Natural killer cell (primary cell): Measurements from ENCODE around the gene IFITM5. TPM values are rescaled to one million over a fixed set of nuclear protein-coding genes. Genes with fewer than 3 reads are reported as not detected.

Experiments
- ATAC-seq, 3 donors: fragments of 150-1000 bp in 2 of 3; fragments of 200-7000 bp in 1 of 3; cut with Tn5 transposase; 1 replicate in 1 of 3; 2 replicates in 2 of 3; pipeline ENCODE4 v1.10.0; 2021; ENCODE audit warnings: mild to moderate bottlenecking in 2 of 3, moderate library complexity in 2 of 3
- DNase-seq, 2 donors: peaks; one replicate each; pipeline versions ENCODE4 v3.0.0 to v3.0.0-alpha.2; 2013 to 2021; ENCODE audit warnings: mixed read lengths in 1 of 2
- H3K27ac ChIP-seq: one replicate; pipeline ENCODE4 v1.5.1; 2013; ENCODE audit warnings: mild to moderate bottlenecking, low read length
- H3K27me3 ChIP-seq: one replicate; pipeline ENCODE4 v1.6.1; 2013; ENCODE audit warnings: low read length; ENCODE audit not compliant: control insufficient read depth, insufficient read depth
- H3K36me3 ChIP-seq: one replicate; pipeline ENCODE4 v1.6.1; 2013; ENCODE audit warnings: low read length; ENCODE audit not compliant: control insufficient read depth, insufficient read depth
- H3K4me1 ChIP-seq: one replicate; pipeline ENCODE4 v1.6.1; 2013; ENCODE audit warnings: low read length; ENCODE audit not compliant: control insufficient read depth, insufficient read depth
- H3K4me3 ChIP-seq: one replicate; pipeline ENCODE4 v1.5.1; 2013; ENCODE audit warnings: low read length
- H3K9me3 ChIP-seq: one replicate; pipeline ENCODE4 v1.6.1; 2013; ENCODE audit warnings: low read length; ENCODE audit not compliant: control insufficient read depth, insufficient read depth
- H3K27ac Mint-ChIP-seq, 2 donors: one replicate each; pipeline ENCODE4 v1.8.0; 2022; ENCODE audit warnings: mild to moderate bottlenecking in 2 of 2, mixed read lengths in 2 of 2, moderate library complexity in 1 of 2
- H3K27me3 Mint-ChIP-seq, 2 donors: one replicate each; pipeline ENCODE4 v1.8.0; 2022; ENCODE audit warnings: low read depth in 2 of 2, mixed read lengths in 2 of 2
- H3K36me3 Mint-ChIP-seq: one replicate; pipeline ENCODE4 v1.8.0; 2022; ENCODE audit warnings: mixed read lengths
- H3K4me1 Mint-ChIP-seq, 2 donors: one replicate each; pipeline ENCODE4 v1.8.0; 2022; ENCODE audit warnings: mixed read lengths in 2 of 2
- H3K4me3 Mint-ChIP-seq: one replicate; pipeline ENCODE4 v1.8.0; 2022; ENCODE audit warnings: mild to moderate bottlenecking, moderate library complexity, mixed read lengths
- H3K9me3 Mint-ChIP-seq, 2 donors: one replicate each; pipeline ENCODE4 v1.8.0; 2022; ENCODE audit warnings: mixed read lengths in 2 of 2
- WGBS: methylation state at CpG from one replicate; pipeline ENCODE4 v1.1.7; 2013; ENCODE audit warnings: missing lambda C conversion rate; ENCODE audit not compliant: insufficient coverage; 5-methylcytosine and 5-hydroxymethylcytosine counted together
- intact Hi-C: fragments of 100-400 bp; cut with micrococcal nuclease; formaldehyde crosslinking; loops from one replicate; pipeline ENCODE4 v1.14.2; 2022
- total RNA-seq, 4 donors: library from RNA; stranded (reverse); fragments of 120-200 nt in 1 of 4; gene quantifications; one replicate each; pipeline versions ENCODE4 v1.2.3 to v1.2.4, GENCODE V29; 2013 to 2022
- TF ChIP-seq, protein P1 (sequence below): fragments of 200-600 bp; IDR thresholded peaks from one replicate; pipeline ENCODE4 v1.8.0; 2022; ENCODE audit warnings: antibody characterized with exemption

IFITM5 gene
- total RNA-seq, 3 donors from 2014 or later (not counting 1 experiment from before 2014, with no cell fraction given) = not detected

DNA sequence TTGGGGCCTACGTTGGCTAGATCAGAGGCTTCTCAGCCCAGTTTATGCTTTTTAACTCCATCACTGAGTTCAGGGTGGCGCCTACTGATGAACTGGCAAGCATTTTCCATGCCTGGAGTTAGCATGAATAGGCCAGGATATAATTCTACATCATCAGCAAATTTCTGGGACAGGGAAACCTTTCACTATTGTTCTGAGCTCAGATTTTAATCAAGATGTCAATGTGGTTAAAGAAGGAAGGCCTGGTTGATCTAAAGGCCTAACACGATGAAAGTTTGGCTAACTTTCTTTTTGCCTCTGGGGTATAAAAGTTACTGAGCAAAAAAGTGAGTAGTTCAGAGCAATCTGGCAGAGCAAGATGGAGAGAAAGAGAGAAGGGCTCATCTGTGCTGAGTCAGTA lies 43.0 kb upstream of the IFITM5 start:
- Mint-ChIP-seq H3K4me3 (no peak overlapping the region), H3K9me3 (no peaks in the 10 kb centered on the region), H3K27ac (peak overlapping the region; percentile 2 to 21), H3K4me1 (peaks cover 24 to 30% of the 10 kb centered on the region in 2 donors), H3K36me3 (no peaks in the 10 kb centered on the region), H3K27me3 (no peaks in the 10 kb centered on the region)
- TF ChIP-seq, protein P1, sequence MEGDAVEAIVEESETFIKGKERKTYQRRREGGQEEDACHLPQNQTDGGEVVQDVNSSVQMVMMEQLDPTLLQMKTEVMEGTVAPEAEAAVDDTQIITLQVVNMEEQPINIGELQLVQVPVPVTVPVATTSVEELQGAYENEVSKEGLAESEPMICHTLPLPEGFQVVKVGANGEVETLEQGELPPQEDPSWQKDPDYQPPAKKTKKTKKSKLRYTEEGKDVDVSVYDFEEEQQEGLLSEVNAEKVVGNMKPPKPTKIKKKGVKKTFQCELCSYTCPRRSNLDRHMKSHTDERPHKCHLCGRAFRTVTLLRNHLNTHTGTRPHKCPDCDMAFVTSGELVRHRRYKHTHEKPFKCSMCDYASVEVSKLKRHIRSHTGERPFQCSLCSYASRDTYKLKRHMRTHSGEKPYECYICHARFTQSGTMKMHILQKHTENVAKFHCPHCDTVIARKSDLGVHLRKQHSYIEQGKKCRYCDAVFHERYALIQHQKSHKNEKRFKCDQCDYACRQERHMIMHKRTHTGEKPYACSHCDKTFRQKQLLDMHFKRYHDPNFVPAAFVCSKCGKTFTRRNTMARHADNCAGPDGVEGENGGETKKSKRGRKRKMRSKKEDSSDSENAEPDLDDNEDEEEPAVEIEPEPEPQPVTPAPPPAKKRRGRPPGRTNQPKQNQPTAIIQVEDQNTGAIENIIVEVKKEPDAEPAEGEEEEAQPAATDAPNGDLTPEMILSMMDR = no peak
- H3K4me1 ChIP-seq = peaks cover 12% of the 10 kb centered on the region
- intact Hi-C loops = no loop called here
- H3K27me3 ChIP-seq = no peaks in the 10 kb centered on the region
- no peak overlapping the region for H3K27ac ChIP-seq
- DNase-seq (no peak), ATAC-seq (no peak)
- no peaks in the 10 kb centered on the region for H3K36me3 ChIP-seq
- H3K4me3 ChIP-seq = no peak overlapping the region
- 69% methylated on average over 3 of the region's 3 CpGs for WGBS
- H3K9me3 ChIP-seq = no peaks in the 10 kb centered on the region

DNA sequence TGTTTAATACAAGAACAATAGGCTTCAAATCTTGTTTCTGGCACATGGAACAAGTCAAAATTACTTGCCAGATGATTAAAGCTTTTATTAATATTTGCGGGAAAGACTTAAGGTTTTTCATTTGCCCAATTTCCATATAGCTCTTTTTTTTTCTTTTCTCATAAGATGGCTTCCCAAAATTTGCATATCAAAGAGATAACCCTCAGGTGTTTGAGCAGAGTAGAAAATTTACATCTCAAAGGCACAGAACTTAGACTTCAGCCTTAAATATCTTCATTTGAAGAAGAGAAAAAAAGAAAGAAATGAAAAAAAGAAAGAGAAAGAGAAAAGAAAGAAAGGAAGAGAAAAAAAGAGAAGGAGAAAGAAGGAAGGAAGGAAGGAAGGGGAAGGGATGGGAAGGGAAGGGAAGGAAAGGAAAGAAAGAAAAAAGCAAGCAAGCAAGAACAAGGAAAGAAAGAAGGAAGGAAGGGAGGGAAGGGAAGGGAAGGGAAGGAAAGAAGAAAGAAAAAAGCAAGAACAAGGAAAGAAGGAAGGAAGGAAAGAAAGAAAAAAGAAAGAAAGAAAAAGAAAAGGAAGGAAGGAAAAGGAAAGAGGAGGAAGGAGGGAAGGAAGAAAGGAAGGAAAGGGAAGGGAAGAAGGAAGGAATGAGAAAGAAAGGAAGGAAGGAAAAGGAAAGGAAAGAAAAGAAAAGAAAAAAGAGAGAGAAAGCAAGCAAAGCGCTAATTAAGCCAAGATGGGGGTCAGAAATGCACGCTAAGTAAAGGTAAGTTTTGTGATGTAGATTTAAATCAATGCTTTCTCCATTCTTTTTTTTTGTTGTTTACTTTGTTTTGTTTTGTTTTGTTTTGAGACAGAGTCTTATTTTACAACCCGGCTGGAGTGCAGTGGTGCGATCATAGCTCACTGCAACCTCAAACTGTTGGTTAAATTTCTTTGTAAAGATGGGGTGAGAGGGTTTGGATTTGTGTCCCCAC lies 41.5 kb upstream of the IFITM5 start:
- TF ChIP-seq, protein P1 = peak; percentile 11
- intact Hi-C loops = no loop called here
- Histone ChIP-seq H3K36me3 (no peaks in the 10 kb centered on the region), H3K27ac (no peak overlapping the region), H3K4me1 (peaks cover 20% of the 10 kb centered on the region), H3K4me3 (no peak overlapping the region), H3K9me3 (no peaks in the 10 kb centered on the region), H3K27me3 (no peaks in the 10 kb centered on the region)
- ATAC-seq = no peak
- 71% methylated on average over 3 of the region's 5 CpGs for WGBS
- Mint-ChIP-seq H3K27me3 (no peaks in the 10 kb centered on the region), H3K4me1 (peaks cover 36 to 42% of the 10 kb centered on the region in 2 donors), H3K4me3 (no peak overlapping the region), H3K9me3 (no peaks in the 10 kb centered on the region), H3K27ac (peak overlapping the region; percentile 21 to 23), H3K36me3 (no peaks in the 10 kb centered on the region)
- no peak for DNase-seq

DNA sequence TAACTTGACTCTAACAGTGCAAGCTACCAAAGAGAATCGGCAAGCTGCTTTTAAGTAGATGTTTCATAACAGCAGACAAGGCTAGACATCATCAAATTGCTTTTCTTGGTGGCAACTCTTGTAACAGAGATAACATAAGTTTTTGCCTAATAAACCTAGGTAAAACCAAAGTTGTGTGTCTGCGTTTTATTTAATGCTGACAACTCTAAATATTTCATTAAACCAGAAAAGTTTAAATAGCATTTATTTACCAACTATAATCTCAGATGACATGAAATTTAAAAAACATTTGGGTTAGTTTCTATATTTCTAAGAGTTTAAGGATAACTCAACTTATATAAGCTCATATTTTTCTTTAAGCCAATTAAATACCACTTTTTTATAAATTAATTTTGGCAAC lies 40.6 kb upstream of the IFITM5 start:
- no peaks in the 10 kb centered on the region for H3K9me3 Mint-ChIP-seq
- WGBS = 94% methylated on average over 1 of the region's 2 CpGs

More for the DNA sequence above, 40.6 kb upstream of the IFITM5 start:
- Histone ChIP-seq H3K36me3 (no peaks in the 10 kb centered on the region), H3K9me3 (no peaks in the 10 kb centered on the region), H3K4me1 (peaks cover 28% of the 10 kb centered on the region), H3K27me3 (no peaks in the 10 kb centered on the region), H3K4me3 (no peak overlapping the region), H3K27ac (no peak overlapping the region)
- Mint-ChIP-seq H3K4me1 (peaks cover 42% of the 10 kb centered on the region in 2 donors), H3K4me3 (no peak overlapping the region), H3K36me3 (no peaks in the 10 kb centered on the region), H3K27me3 (no peaks in the 10 kb centered on the region), H3K27ac (no peak overlapping the region)
- TF ChIP-seq, protein P1 = no peak
- ATAC-seq = no peak
- DNase-seq = no peak
- intact Hi-C loops = no loop called here
